PFSK-1 (cell line): ENCODE data around the gene CCL8.

ENCODE experiments used
- FOXP2 ChIP-seq: optimal IDR thresholded peaks from 2 replicates; pipeline ENCODE3; 2011; ENCODE audit warnings: borderline replicate concordance, control low read depth, inconsistent platforms; ENCODE audit not compliant: insufficient read depth; ENCODE audit errors: extremely low read length, extremely low read depth
- POLR2AphosphoS5 ChIP-seq: IDR thresholded peaks from 2 replicates; pipeline ENCODE4 v1.6.1; 2012; ENCODE audit warnings: low read depth, mild to moderate bottlenecking, control low read depth, low read length, moderate library complexity
- REST ChIP-seq, 2 experiments: IDR thresholded peaks; 2 replicates each; pipeline versions ENCODE4 v1.6.1 to v1.8.0; 2011 to 2012; ENCODE audit warnings: low read depth in 2 of 2, low read length in 2 of 2, control low read depth in 1 of 2, inconsistent platforms in 1 of 2, mild to moderate bottlenecking in 1 of 2, moderate library complexity in 1 of 2; ENCODE audit not compliant: insufficient read depth in 1 of 2
- SIN3A ChIP-seq: IDR thresholded peaks from 2 replicates; pipeline ENCODE4 v1.6.1; 2012; ENCODE audit warnings: mild to moderate bottlenecking, low read length, moderate library complexity, borderline replicate concordance; ENCODE audit not compliant: insufficient read depth
- TAF1 ChIP-seq: IDR thresholded peaks from 2 replicates; pipeline ENCODE4 v1.6.1; 2012; ENCODE audit warnings: low read length, control low read depth, borderline replicate concordance; ENCODE audit not compliant: insufficient read depth

GRCh38 chr17:34369571-34369970 lies 50.3 kb downstream of the CCL8 start:
- no peak for TF ChIP-seq SIN3A
- no peak for TF ChIP-seq POLR2AphosphoS5
- TF ChIP-seq REST (IDR thresholded peaks at IDR 0.05; ENCODE audit: insufficient read depth in 1 of 2, low read depth in 2 of 2, low read length in 2 of 2): no peak
- no peak for TF ChIP-seq TAF1
- TF ChIP-seq FOXP2: no peak
